ENCODE results near the gene ARL6.

Gene ARL6

GRCh38 chr3:97764407-97765238 is at the start of gene ARL6:
ARL6 (plus strand) TSS chr3:97764758; CDS start chr3:97768108, 3,350 bp downstream.
- H3K4me3 ChIP-seq (ENCODE audit: low read length), result peak within 1 kb of the TSS; percentile 87
- peak; percentile 38 for TF ChIP-seq CTCF (conservative IDR thresholded peaks at IDR 0.05; ENCODE audit: low read length)
- peak; percentile 81 for DNase-seq (ENCODE audit: low read depth)

DNA sequence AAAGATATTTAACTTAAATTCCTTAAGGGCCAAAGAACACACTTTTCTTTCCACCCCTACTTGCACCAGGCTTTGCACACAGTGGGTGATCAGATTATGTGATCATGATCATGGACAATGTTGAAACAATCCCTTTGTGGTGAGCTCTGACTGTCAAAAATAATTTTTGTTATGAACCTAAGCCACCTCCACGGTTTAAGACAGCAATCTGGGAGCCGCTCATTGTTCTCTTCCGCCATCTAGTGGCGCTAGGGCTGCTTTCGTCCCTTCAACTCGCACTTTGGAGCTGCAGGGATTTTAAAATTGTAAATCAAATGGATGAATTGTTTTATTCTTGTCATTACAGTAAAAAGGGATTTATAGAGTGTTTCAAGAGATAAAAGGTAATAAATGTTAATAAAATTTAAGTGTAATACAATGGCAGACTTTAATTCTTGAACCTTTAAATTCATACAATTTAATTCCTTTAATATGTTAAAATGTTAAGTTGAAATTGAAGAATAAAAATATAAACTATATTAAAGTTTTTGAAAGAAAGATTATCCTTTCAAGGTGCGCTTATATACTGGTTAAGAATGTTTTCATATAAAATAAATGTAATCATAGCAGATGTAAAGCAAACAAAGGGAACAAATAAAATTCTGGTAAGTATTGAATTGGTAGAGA is 45.3 kb upstream of the ARL6 start:
- no peak overlapping the region for H3K4me3 ChIP-seq (ENCODE audit: low read length)
- TF ChIP-seq CTCF (conservative IDR thresholded peaks at IDR 0.05; ENCODE audit: low read length), result peak; percentile 99
- peak; percentile 54 for DNase-seq (ENCODE audit: low read depth)

DNA sequence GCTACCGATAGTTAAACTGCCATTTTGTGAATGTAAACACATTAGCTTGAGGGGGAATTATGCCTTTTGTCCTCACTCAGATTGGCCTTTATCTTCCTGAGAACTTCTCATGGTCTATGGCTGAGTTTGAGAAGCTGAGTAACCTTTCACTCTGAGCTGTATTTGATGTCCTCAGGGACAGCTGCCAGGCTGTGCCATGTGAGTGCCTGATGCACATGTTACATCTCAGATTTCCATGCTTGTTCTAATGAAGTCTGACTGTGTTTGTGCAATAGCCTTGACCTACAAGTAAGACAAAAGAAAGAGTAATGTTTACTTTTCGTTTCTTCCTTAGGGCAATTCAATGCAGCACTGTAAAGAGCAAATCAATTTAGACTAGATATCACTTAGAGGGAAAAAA is 44.1 kb upstream of the ARL6 start:
- TF ChIP-seq CTCF (conservative IDR thresholded peaks at IDR 0.05; ENCODE audit: low read length), result no peak
- DNase-seq (ENCODE audit: low read depth), result peak; percentile 1
- H3K4me3 ChIP-seq (ENCODE audit: low read length), result no peak overlapping the region

- DNase-seq (ENCODE audit: low read depth), result no peak
- H3K4me3 ChIP-seq (ENCODE audit: low read length), result no peak overlapping the region
- no peak for TF ChIP-seq CTCF (conservative IDR thresholded peaks at IDR 0.05; ENCODE audit: low read length)
These were observed 43.1 kb upstream of the ARL6 start for GRCh38 chr3:97721446-97721845.

GRCh38 chr3:97736928-97737327 is 27.6 kb upstream of the ARL6 start:
- no peak for TF ChIP-seq CTCF (conservative IDR thresholded peaks at IDR 0.05; ENCODE audit: low read length)
- no peak for DNase-seq (ENCODE audit: low read depth)
- no peak overlapping the region for H3K4me3 ChIP-seq (ENCODE audit: low read length)

GRCh38 chr3:97738761-97739160 is 25.8 kb upstream of the ARL6 start:
- no peak for DNase-seq (ENCODE audit: low read depth)
- no peak for TF ChIP-seq CTCF (conservative IDR thresholded peaks at IDR 0.05; ENCODE audit: low read length)

DNA sequence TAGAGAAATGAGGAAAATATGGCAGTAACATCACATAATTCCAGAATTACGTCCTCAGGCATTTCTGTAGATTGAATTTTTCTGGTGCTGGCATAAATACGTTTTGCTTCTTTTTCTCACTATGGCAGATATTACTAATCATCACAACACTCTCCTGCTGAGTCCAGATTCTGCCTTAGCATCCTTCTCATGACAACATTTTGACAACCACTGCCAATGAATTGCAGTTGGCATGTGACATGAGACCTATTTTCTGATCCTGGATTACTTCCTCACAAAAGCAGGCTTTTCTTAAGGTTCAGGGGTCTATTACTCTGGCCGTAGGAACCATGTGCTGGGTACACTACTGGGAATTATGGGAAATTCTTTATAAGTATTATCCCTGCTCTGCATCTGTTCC is 22.5 kb upstream of the ARL6 start:
- TF ChIP-seq CTCF (conservative IDR thresholded peaks at IDR 0.05; ENCODE audit: low read length), result no peak
- DNase-seq (ENCODE audit: low read depth), result no peak
- H3K4me3 ChIP-seq (ENCODE audit: low read length), result no peak overlapping the region

More at GRCh38 chr3:97738761-97739160, 25.8 kb upstream of the ARL6 start:
- H3K4me3 ChIP-seq (ENCODE audit: low read length), result no peak overlapping the region
